CD4-positive, alpha-beta T cell (primary cell): ENCODE results near the gene TMEM30A. TPM values are rescaled to one million over a fixed set of nuclear protein-coding genes. Genes with fewer than 3 reads are reported as not detected.

Source experiments
- ATAC-seq: fragments of 200-7000 bp; cut with Tn5 transposase; one replicate; pipeline ENCODE4 v1.10.0; 2022; ENCODE audit warnings: mild to moderate bottlenecking; ENCODE audit not compliant: poor library complexity
- CTCF ChIA-PET: fragments of 350-600 bp; sonication (Branson Sonifier 250); formaldehyde crosslinking; loops from one replicate; lab custom pipeline; 2021; ENCODE audit warnings: antibody characterized with exemption, inconsistent platforms; lab: Charles Lee
- POLR2A ChIA-PET: fragments of 350-600 bp; sonication (Branson Sonifier 250); formaldehyde crosslinking; loops from one replicate; lab custom pipeline; 2021; ENCODE audit warnings: antibody characterized with exemption, inconsistent platforms; lab: Charles Lee
- DNase-seq, 14 experiments: peaks; one replicate each; pipeline ENCODE4 v3.0.0-alpha.2; 2013 to 2020; ENCODE audit warnings: mixed read lengths in 2 of 14
- H3K27ac ChIP-seq, 2 donors: one replicate each; pipeline versions ENCODE4 v1.5.1 to v1.7.0; 2013; ENCODE audit warnings: low read length in 2 of 2, low read depth in 1 of 2, mild to moderate bottlenecking in 1 of 2
- H3K27me3 ChIP-seq, 2 experiments: 1 replicate in 1 of 2; 2 replicates in 1 of 2; pipeline versions ENCODE4 v1.6.1 to v1.7.0; 2013; ENCODE audit warnings: low read length in 2 of 2, control low read depth in 1 of 2, mild to moderate bottlenecking in 1 of 2, moderate library complexity in 1 of 2; ENCODE audit not compliant: insufficient read depth in 2 of 2, control insufficient read depth in 1 of 2
- H3K36me3 ChIP-seq: one replicate; pipeline ENCODE4 v1.6.1; 2013; ENCODE audit warnings: low read length, control low read depth; ENCODE audit not compliant: insufficient read depth
- H3K4me1 ChIP-seq: one replicate; pipeline ENCODE4 v1.6.1; 2013; ENCODE audit warnings: low read length, control low read depth; ENCODE audit not compliant: insufficient read depth
- H3K4me3 ChIP-seq: one replicate; pipeline ENCODE4 v1.5.1; 2013; ENCODE audit warnings: mild to moderate bottlenecking, low read length, moderate library complexity
- H3K9me3 ChIP-seq, 2 experiments: 1 replicate in 1 of 2; 2 replicates in 1 of 2; pipeline versions ENCODE4 v1.6.1 to v1.7.0; 2013; ENCODE audit warnings: low read length in 2 of 2, mild to moderate bottlenecking in 2 of 2, control low read depth in 1 of 2, moderate library complexity in 1 of 2; ENCODE audit not compliant: control insufficient read depth in 1 of 2, insufficient read depth in 1 of 2
- H3K27ac Mint-ChIP-seq: one replicate; pipeline ENCODE4 v1.8.0; 2020; ENCODE audit warnings: mixed read lengths
- H3K27me3 Mint-ChIP-seq: one replicate; pipeline ENCODE4 v1.8.0; 2021; ENCODE audit warnings: mixed read lengths
- H3K36me3 Mint-ChIP-seq: one replicate; pipeline ENCODE4 v1.8.0; 2021; ENCODE audit warnings: low read depth, mixed read lengths
- H3K4me1 Mint-ChIP-seq: one replicate; pipeline ENCODE4 v1.8.0; 2021; ENCODE audit warnings: low read depth, mixed read lengths
- H3K4me3 Mint-ChIP-seq: one replicate; pipeline ENCODE4 v1.8.0; 2020; ENCODE audit warnings: mild to moderate bottlenecking, mixed read lengths
- H3K9me3 Mint-ChIP-seq: one replicate; pipeline ENCODE4 v1.8.0; 2020; ENCODE audit warnings: mixed read lengths
- intact Hi-C, 2 experiments: fragments of 100-400 bp; cut with DNase I in 1 of 2; cut with micrococcal nuclease in 1 of 2; formaldehyde crosslinking; loops; one replicate each; pipeline versions ENCODE4 v1.15.1 to v1.9.0; 2023 to 2025; cut with DNase I, micrococcal nuclease
- total RNA-seq, 174 experiments: library from RNA in 2 of 174; stranded (reverse) in 2 of 174; gene quantifications; one replicate each; pipeline ENCODE4 v1.2.3 and lab custom pipeline; 2021 to 2026
- TF ChIP-seq, protein P1 (sequence below): fragments of 200-600 bp; IDR thresholded peaks from one replicate; pipeline ENCODE4 v1.8.0; 2022; ENCODE audit warnings: antibody characterized with exemption, mild to moderate bottlenecking

TMEM30A gene
- total RNA-seq, 2 experiments from 2014 or later, result 29.8 to 33.2 TPM

DNA sequence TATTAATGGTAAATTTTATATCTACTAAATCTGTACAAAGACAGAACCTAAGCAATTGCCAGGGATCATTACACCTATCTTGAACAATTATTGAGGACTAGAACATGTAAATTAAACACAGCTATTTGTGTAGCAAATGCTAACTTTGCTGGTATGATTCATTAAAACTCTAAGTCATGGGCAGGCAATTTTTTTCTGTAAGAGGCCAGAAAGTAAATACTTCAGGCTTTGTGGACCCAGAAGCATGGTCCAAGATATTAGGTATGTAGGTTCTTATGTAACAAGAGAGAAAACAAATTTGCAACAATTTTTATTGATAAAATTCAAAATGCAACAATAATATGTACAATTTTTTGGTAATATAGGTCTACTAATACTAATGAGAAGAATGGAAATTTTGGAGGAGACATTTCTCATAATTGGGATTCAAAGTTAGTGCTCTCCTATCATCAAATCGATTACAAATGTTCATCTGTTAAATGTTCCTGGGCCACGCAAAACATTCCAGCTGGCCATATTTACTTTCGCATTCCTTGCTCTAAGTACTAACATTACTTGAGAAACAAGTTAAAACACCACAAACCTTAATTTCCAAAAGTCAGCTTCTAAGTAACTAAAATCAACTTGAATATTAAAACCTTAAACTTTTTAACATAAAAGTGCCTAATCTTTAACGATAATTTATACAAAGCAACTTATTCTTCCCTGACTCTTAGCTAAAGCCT, 4.3 kb downstream of the TMEM30A start:
- Histone ChIP-seq H3K4me1 (peaks cover 13% of the 10 kb centered on the region), H3K27me3 (no peaks in the 10 kb centered on the region), H3K36me3 (peaks cover 6% of the 10 kb centered on the region), H3K9me3 (no peaks in the 10 kb centered on the region), H3K4me3 (no peak overlapping the region), H3K27ac (no peak overlapping the region)
- DNase-seq, result no peak
- intact Hi-C loops, result loop anchor here in 1 of 2 experiments (5.0 kb wide), 1 partner anchor 322 kb away; the partner anchor contains the start of gene SENP6
- Mint-ChIP-seq H3K4me1 (peaks cover 59% of the 10 kb centered on the region), H3K36me3 (peaks cover 14% of the 10 kb centered on the region), H3K27ac (no peak overlapping the region), H3K9me3 (no peaks in the 10 kb centered on the region), H3K4me3 (peak overlapping the region; percentile 27), H3K27me3 (no peaks in the 10 kb centered on the region)
- ATAC-seq, result no peak
- CTCF ChIA-PET, result interaction anchor here (1.5 to 1.7 kb wide), 2 partner anchors 14 to 16 kb away, joined by 5 read pairs; no protein-coding TSS in a partner anchor
- POLR2A ChIA-PET, result interaction anchor here (0.9 kb wide), 1 partner anchor 36 kb away, joined by 3 read pairs; the partner anchor contains the start of gene COX7A2
- TF ChIP-seq, protein P1, sequence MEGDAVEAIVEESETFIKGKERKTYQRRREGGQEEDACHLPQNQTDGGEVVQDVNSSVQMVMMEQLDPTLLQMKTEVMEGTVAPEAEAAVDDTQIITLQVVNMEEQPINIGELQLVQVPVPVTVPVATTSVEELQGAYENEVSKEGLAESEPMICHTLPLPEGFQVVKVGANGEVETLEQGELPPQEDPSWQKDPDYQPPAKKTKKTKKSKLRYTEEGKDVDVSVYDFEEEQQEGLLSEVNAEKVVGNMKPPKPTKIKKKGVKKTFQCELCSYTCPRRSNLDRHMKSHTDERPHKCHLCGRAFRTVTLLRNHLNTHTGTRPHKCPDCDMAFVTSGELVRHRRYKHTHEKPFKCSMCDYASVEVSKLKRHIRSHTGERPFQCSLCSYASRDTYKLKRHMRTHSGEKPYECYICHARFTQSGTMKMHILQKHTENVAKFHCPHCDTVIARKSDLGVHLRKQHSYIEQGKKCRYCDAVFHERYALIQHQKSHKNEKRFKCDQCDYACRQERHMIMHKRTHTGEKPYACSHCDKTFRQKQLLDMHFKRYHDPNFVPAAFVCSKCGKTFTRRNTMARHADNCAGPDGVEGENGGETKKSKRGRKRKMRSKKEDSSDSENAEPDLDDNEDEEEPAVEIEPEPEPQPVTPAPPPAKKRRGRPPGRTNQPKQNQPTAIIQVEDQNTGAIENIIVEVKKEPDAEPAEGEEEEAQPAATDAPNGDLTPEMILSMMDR, result no peak

DNA sequence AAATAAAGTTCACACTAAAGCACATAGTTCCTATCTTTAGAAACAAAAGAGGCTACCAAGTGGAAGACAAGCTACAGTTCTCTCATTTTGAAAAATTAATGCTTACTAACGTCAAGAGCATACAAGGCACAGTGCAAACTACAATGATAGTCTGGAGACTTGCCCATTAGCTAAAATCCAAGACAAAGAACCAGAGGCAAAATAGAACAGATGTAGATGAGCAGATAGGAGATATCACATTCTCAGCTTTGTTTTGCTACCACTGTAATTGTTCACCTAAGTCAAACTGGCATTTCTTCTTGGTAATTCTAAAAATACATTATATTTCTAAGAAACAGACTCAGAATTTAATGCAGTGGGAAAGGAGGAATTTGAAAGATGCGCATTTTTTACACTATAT, 5.2 kb downstream of the TMEM30A start:
- Mint-ChIP-seq H3K4me3 (no peak overlapping the region), H3K36me3 (peaks cover 20% of the 10 kb centered on the region), H3K4me1 (peaks cover 66% of the 10 kb centered on the region), H3K27ac (no peak overlapping the region), H3K9me3 (no peaks in the 10 kb centered on the region), H3K27me3 (no peaks in the 10 kb centered on the region)
- H3K36me3 ChIP-seq, result peaks cover 6% of the 10 kb centered on the region
- no peaks in the 10 kb centered on the region for H3K9me3 ChIP-seq
- TF ChIP-seq, protein P1, result no peak
- CTCF ChIA-PET, result interaction anchor here (0.6 to 1.7 kb wide), 4 partner anchors 11 to 39 kb away, joined by 3 to 5 read pairs (median 4); no protein-coding TSS in a partner anchor
- H3K27me3 ChIP-seq, result no peaks in the 10 kb centered on the region
- DNase-seq (no peak), ATAC-seq (no peak)
- POLR2A ChIA-PET, result interaction anchor here (2.1 kb wide), 1 partner anchor 36 kb away, joined by 7 read pairs; the partner anchor contains the start of gene COX7A2
- intact Hi-C loops, result no loop called here
- H3K27ac ChIP-seq, result no peak overlapping the region
- H3K4me1 ChIP-seq, result peaks cover 13% of the 10 kb centered on the region
- H3K4me3 ChIP-seq, result no peak overlapping the region

DNA sequence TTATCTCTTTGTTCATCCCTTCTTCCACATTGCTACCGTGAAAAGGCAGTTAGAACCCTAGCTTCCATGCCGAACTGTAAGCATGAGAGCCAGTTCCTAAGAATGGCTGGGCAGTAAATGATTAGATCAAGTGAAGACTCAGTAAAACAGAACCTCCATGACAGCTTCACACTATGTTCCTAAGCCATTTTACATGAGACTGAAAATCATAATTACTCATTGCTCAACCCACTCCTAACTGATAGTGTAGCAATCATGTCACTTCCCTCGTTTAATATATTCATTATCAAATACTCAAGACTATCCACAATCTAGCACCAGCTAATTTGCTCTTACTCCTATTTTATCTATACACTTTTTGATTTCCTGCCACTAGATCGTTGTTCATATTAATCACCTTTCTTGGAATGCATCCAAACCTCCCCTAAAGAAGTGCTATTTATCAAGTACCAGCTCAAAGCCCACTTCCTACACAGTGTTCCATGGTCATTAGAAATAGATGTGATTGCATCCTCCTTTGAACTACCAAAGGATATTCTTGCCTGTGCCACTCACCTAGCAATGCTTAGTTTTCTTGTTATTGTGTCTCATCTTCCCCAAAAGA, 6.0 kb downstream of the TMEM30A start:
- peaks cover 29% of the 10 kb centered on the region for H3K36me3 Mint-ChIP-seq
- Histone ChIP-seq H3K4me3 (no peak overlapping the region), H3K27me3 (no peaks in the 10 kb centered on the region), H3K9me3 (no peaks in the 10 kb centered on the region), H3K27ac (no peak overlapping the region), H3K4me1 (peaks cover 13% of the 10 kb centered on the region), H3K36me3 (peaks cover 9% of the 10 kb centered on the region)
- no peak for DNase-seq
- H3K27ac Mint-ChIP-seq, result peak overlapping the region; percentile 9
- H3K9me3 Mint-ChIP-seq, result no peaks in the 10 kb centered on the region
- POLR2A ChIA-PET, result interaction anchor here (1.2 to 2.1 kb wide), 2 partner anchors 11 to 35 kb away, joined by 5 to 7 read pairs; partner anchors contain the start of gene COX7A2
- peak overlapping the region; percentile 1 for H3K4me3 Mint-ChIP-seq
- H3K4me1 Mint-ChIP-seq, result peaks cover 74% of the 10 kb centered on the region
- no peak for ATAC-seq
- CTCF ChIA-PET, result interaction anchor here (0.8 to 1.7 kb wide), 5 partner anchors 11 to 38 kb away, joined by 3 to 5 read pairs (median 4); no protein-coding TSS in a partner anchor
- intact Hi-C loops, result no loop called here
- TF ChIP-seq, protein P1, result no peak
- H3K27me3 Mint-ChIP-seq, result no peaks in the 10 kb centered on the region
